ENCODE results near the gene SERPINB13.

SERPINB13 gene, protein sequence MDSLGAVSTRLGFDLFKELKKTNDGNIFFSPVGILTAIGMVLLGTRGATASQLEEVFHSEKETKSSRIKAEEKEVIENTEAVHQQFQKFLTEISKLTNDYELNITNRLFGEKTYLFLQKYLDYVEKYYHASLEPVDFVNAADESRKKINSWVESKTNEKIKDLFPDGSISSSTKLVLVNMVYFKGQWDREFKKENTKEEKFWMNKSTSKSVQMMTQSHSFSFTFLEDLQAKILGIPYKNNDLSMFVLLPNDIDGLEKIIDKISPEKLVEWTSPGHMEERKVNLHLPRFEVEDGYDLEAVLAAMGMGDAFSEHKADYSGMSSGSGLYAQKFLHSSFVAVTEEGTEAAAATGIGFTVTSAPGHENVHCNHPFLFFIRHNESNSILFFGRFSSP

DNA sequence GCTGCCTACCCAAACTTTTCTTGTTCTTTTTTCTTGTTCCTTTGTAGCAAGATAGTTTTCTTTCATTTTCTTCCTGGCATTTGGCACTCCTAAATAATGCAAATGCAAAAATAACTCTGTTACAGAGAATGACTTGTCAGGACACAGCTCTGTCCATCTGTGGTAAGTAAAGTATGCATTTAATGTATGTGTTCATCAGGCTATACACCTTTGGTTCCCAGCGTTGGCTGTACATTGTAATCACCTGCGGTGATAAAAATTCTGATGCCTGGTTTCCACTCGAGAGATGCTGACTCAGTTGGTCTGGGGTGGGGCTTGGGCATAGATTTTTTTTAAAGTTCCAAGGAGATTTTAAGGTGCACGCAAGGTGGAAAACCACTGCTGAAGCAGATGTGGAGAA is at the start of gene SERPINB13:
Gene SERPINB13, plus strand, starts transcription at position 378 of the 400 bp plus-strand sequence. CDS start 1,325 bp downstream, outside the sequence.
- no peak for DNase-seq

DNA sequence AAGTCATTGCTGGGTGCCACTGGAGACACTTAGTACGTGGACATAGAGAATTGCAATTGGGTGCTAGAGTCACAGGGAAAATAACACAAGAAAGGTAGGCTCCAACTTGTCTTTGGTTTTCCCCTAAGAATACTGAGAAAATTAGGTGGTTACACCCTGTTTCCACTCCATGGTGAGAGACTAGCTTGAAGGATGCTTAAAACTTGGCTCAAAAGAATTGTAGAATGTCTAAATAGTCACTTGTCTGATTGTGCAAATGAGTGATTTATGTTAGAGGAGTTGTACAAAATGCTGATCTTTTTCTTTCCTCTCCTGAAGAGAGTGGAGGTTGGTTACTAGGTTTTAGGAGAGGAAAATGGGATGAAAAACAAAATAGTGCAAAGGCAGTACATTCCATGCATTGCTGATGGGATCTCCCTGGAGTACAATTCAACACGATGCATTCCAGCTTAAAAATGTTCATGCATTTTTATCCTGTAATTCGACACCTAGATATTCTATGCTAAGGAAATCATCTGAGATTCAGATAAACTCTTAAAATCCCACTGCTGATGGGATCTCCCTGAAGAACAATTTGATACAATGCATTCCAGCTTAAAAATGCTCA is 47.1 kb upstream of the SERPINB13 start:
- DNase-seq = no peak

DNA sequence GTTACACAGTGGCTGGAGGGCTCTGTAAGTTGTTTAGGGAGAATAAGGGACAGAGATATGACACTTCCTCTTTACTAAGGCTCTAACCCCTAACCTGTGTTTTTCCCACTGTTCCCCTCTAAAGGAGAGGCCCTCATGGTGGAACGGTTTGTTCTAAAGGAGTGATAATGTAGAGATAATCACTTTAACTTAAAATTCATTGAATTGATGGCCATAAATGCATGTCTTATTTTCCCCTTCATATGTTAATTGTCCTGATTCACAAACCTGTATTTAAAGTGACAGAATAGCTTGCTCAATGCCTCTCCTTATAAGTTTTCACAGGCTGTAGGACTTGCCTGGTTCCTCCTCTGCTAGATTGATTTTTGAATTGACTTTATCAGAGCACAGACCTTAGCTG is 45.1 kb upstream of the SERPINB13 start, which contains the start of gene SERPINB12:
Gene SERPINB12, plus strand, starts transcription at position 301 of the 400 bp plus-strand sequence. CDS start 13,791 bp downstream, outside the sequence.
- no peak for DNase-seq

DNA sequence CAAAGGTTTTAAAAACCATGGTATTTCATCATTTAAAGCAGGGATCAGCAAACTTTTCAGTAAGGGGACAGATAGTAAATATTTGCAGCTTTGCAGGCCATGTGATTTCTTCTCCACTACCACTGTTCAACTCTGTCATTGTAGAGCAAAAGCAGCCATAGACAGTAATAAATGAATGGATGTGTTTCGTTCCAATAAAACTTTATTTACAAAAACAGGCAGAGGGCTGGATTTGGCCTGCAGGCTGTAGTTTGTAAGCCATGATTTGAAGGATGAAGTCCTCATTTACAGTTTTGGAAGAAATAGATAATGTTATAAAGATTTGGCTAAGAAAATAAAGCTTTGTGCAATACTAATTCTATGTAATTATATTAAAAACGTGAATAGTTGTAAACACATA is 43.1 kb upstream of the SERPINB13 start:
- no peak for DNase-seq

DNA sequence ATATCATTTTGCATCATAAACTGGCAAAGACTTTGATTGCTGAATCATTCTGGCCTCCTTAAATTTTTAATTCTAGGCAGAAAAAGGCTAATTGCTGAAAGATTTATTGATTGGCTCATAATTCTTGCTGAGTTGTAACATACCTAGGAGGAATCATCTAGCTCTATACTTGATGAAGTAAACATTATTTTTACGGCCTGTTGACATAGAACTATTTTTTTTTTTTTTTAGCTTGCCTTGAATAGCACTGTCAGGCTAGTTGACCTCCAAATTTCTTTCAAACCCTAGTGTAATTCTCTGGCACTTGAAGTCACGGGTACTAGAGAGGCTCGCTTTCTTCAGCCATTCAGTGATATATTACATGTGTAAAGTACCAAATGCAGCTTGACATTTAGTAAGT is 42.1 kb upstream of the SERPINB13 start:
- DNase-seq = no peak

DNA sequence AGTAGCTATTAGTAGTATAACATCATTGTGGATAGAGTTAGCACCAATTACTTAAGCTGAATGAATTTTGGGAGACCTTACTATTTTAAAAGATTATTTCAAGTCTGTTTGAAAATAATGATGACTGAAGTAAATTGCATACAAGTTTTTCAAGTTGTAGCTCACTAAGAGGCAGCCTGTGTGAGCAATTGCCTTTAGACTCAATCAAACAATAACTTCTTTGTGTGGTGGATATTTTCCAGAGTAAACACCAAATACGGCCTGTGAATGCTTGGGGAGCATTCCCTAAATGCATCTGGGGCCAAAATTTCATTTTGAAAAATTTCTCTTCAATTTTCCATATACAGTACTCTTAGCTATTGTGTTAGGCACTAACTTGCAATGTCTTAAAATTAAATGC is 37.1 kb upstream of the SERPINB13 start:
- DNase-seq = no peak

DNA sequence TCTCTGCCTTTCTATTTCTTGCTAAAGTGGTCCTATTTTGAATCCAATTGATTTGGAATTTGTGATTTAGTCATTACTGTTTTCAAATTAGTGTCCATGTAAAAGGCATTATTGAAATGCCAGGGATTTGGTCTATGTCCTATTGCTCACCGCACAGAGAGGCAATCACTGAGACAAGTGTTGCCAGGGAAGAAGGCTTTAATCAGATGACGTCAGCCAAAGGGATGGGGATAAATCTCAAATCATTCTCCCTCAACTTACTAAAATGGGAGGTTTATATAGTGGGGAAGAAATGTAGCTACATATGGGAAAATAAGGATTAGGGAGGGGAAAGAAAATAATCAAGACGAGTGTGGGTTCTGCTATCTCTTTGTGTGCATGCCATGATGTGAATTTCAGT is 35.4 kb upstream of the SERPINB13 start:
- no peak for DNase-seq

DNA sequence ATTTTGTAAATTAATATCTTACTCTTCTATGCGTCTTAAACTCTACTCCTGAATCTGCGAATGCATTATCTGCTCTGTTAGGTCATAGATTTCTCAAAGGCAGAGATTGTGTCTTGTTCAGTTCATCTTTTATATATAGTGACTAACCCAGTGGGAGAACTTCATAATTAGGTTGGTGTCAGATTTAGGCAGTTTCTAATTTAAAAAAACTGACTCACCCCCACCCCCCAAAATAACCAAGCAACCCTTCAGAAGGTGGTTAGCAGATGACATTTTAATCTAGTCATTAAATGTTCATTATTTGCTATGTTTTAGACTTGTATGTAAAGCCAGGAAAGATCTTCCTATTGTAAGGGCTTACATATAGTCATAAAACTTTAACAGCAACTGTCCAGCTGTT is 34.6 kb upstream of the SERPINB13 start:
- DNase-seq = no peak

DNA sequence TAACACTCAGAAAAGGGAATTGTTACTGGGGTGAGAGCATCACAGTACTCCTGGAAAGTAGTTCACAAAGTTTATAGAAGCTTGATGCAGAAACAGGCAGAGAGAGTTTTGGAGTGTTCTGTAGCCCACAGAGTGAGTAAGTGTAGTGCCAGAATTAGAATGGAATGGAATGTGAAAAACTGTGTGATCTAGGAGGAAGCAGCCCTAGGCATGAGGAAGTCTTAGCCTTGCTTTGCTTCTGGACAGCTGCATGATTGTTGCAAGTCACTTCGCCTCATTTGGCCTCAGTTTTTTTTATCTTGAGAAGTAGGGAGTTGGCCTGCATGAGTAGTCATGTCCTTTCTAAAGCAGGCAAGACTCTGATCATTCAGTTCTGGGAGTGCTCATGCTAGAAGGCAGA is 34.1 kb upstream of the SERPINB13 start:
- no peak for DNase-seq

DNA sequence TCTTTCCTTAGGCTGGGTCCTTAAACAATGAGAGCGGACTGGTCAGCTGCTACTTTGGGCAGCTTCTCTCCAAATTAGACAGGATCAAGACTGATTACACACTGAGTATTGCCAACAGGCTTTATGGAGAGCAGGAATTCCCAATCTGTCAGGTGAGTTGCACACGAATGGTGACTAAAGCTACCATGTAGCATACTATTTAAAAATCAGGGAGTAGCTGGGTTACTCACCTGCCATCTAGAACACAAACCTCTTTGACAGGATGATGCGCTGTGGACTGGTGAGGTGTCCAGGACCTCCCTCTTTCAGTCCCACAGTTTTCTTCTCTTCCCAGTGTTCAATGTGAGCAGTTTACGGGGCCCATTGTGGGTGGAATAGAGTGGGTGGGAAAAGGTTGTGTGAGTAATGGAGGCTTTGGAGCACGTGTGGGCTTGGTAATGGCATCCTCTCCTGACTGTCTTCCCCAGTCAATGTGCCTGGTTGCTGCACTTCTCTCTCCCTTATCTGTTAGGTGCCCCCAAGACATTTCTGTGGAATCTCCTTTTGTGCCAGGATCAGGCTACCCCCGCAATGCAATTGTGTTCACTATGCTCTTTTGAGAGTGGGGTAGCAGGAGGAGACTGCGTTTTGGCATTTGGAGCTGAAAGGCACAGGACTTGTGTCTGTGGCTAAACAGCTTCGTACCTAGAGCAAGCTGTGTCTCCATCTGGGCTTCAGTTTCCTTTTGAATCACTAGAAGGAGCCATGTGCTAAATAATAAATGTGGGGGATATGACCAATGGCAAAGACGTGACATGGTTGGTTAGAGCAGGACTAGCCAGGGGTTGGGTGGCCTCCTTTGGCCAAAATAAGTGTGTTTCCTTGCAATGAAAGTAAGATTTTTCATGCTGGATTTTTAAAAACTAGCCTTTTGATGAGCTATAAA is 27.3 kb upstream of the SERPINB13 start:
- no peak for DNase-seq

DNA sequence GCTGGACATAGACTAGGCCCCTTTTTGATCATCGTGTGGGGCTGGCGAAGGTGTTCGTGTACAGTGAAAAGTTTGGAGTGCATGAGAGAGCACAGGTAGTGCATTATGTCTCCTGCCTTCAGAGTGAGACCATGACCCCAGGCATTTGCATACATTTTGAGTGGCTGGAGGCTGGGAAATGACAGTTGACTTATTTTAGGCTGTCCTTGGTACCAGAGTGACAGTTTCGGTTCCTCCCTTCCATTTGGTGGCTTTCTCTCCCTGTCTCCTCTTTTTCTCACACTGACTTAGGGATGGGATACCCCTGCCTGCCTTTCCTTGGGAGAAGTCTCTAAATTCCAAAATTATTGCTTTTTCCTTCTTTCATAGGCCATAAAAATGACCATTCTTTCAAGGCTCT is 24.9 kb upstream of the SERPINB13 start:
- DNase-seq = no peak

DNA sequence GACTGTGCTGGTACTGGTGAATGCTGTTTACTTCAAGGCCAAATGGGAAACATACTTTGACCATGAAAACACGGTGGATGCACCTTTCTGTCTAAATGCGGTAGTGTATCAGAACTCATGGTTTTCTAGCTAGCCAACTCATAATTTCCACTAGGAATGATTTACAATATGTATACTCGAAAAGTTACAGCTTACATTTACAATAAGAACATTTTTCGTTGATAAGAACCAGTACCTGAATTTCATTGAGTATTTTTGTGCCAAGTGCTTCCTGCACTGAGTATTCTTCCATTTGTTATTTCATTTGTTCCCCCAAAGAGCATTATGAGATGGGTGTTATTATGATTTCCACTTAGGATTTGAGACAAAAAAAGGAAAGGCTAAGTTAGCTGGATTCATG is 23.1 kb upstream of the SERPINB13 start:
- no peak for DNase-seq

DNA sequence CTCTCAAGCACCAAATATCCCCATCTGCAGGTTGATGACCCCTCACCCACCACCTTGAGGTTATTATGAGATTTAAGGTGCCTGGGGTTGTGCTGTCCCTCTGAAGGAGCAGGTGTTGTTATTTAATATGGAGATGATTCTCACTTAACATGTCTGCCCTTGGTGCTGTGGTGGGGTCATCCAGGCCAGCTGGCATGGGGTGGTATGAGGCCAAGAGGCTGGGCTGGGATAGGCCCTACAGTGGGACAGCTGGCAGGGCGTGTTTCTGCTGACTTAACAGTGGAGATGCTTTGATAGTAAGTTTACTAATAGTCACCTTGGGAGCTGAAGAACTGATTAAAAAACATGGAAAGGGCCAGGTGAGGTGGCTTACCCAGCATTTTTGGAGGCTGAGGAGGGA is 22.6 kb upstream of the SERPINB13 start:
- DNase-seq = no peak

DNA sequence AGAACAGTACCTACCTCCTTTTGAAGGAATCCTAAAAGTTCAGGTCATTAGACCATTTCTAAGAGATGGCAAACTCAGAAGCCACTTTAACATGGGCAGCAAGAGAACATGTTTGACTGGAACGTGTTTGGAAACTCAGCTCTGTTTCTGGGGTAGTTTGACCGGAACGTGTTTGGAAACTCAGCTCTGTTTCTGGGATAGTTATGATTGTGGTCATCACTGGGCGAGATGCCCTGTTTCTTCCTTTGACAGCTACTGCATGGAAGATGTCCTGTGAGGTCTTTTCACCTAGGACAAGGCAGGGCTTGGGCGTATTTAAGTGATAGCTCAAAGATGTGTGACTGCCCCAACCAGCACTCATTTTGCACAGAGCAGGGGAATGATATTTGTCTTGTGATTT is 19.9 kb upstream of the SERPINB13 start:
- no peak for DNase-seq

DNA sequence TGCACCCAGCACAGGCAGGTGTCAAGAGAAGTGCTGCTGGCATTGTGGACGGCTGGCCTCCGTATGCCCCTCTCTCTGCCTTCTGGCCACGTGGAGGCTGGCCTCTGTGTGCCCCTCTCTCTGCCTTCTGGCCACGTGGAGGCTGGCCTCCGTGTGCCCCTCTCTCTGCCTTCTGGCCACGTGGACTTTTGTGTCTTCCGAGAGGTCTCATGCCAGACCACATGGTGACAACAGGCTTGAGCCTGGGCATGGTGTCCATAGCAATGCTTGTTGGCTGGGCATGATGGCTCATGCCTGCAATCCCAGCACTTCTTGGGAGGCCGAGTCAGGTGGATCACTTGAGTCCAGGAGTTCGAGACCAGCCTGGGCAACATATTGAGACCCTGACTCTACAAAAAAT is 19.3 kb upstream of the SERPINB13 start:
- no peak for DNase-seq

DNA sequence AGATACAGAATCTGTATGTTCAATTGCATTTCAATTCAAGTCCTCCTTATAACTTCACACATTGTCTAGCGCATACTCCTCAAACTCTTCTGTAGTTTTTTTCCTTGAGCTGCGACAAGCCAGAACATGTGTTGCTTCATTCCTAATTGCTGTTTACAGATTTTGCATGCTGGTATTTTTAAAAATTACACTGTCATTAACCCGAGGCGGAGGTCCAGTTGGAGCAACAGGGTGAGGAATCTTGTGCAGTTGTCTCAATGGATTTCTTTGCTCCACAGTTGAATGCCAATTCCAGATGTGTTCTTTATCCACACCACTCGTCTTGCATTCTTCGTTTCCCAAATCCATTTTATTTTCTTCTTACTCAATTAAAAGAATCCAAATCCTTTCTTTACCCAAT is 16.4 kb upstream of the SERPINB13 start:
- no peak for DNase-seq

DNA sequence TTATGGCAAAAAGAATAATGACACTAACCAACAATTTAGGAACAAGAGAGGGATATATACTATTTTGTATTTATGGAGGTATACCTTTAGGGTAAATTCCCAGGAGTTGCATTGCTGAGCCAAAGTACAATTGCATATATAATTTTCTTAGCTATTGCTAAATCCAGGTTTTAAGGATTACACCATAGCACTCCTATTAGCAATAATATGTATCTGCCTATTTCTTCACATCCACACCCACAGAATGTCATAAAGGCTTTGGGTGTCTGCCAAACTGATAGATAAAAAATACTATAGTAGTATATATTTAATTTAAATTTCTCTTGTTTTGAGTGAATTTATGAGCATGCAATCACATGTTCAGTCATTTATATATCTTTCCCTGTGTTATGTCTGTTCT is 11.5 kb upstream of the SERPINB13 start:
- no peak for DNase-seq

DNA sequence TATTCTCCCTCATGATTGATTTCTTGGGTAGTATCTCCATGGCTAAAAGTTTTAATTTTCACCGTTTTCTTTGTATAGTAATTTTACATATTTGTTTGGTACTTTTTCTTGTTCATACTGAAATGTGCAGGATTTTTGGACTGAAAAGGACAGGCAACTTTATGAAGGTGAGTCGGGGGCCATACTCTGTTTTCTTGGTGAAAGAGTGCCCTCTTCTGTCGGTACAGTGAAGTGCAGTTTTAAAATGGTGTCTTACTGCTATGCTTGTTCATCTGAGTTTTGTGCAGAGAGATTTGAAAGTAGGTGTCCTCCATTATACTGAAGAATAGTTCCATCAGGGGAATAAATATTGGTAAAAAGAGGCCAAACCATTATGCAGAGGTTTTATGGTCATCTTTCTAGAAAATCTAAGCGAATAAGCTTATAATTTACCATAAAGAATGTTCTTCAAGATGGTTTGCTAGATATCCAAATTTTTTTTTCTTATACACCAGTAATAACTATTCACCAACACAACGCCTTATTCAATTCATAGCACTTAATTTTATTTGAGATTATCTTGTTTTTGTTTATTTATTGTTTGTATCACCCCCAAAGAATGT is 8.7 kb upstream of the SERPINB13 start:
- no peak for DNase-seq

DNA sequence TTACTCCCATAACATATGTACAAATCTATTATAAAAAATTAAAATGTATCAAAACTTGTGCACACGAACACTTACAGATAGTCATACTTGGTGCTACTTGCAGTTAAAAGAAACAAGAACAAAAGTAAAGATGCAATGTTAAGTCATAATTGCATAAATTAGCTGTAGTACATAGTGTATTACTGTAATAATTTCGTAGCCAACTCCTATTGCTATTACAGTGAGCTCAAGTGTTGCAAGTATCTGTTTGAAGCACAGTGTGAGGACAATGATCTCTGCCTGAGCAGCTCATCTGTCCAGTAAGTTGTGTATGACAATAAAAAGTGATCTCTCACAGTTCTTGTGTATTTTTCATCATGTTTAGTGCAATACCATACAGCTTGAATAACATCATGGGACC is 7.5 kb upstream of the SERPINB13 start:
- DNase-seq = no peak

DNA sequence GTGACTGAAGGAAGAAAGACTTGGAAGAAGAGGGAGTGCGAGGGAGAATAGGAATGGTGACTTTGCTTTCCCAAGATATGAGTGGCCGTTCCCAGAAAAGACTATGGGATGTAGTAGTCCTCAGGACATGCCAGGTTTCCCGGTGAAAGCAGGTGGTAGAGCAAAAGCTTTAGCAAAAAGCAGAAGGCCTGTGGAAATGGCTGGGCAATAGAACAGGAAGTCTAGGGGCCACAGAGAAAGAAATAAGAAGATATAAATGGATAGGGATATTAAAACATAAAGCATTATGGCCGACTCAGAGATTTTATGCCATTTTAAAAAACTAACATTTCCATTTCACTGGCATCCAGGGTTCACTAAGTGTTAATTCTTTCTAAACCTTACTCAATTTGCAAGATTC is 1.2 kb upstream of the SERPINB13 start:
- no peak for DNase-seq

DNA sequence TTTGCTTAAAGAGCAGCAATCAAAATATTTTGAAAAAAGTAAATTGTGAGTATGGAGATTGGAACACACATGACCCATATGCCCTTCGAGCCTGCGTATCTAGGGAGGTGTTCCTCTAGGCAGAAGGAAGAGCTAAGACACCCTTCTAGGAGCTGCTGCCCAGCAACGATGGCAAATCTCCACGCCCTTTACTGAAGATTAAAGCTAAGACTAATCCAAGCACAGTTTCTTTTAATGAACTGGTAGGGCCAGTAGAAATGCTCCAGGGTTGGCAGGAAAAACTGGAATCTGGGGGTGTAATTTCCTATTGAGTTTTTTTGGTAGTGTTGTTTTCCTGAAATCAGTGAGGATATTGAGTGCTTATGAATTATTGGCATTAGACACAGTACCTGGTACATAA is 712 bp upstream of the SERPINB13 start:
- no peak for DNase-seq

DNA sequence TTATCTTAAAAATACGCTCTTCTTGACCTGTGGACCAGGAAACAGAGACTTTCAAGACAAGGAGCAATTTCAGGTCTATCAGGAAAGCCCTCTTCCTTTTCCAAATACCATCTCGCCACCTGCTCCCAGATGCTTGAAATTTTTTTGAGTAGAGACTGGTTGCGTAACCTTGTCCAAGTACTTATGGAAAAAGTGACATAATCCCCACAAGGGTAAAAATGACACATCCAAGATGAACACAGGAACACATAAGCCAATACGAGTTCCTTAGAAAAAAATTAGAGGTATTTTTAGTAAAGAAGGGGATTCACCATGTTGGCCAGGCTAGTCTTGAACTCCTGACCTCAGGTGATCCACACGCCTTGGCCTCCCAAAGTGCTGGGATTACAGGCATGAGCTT is 1.8 kb downstream of the SERPINB13 start:
- DNase-seq = no peak

DNA sequence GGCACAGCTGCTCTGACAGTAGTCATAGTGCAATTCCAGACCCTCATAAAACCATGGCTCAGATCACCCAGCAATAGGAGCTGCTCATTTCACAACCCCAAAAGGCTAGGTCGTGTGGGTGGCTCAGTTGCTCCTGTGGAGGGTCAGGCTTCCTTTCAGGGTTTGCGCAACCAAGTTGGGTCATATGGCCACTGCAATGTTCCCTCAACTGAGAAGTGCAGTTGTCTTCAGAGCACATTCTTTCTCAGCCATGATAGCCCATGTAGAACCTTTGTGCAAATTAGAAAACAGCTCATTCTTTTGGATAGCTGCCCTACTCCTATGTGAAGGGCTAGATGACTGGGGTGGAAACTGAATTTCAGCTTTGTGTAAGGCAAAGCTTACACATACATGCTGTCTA is 3.2 kb downstream of the SERPINB13 start:
- no peak for DNase-seq

All from activated effector memory CD4-positive, alpha-beta T cell treated with anti-CD3 and anti-CD28 coated beads, Interleukin-2, amount 50 U/mL, for 16 hours (primary cell).